CD4-positive, alpha-beta T cell (primary cell): Measurements from ENCODE around the gene ARHGEF5. TPM values are rescaled to one million over a fixed set of nuclear protein-coding genes. Genes with fewer than 3 reads are reported as not detected.

Experiments
- ATAC-seq: fragments of 200-7000 bp; cut with Tn5 transposase; one replicate; pipeline ENCODE4 v1.10.0; 2022; ENCODE audit warnings: mild to moderate bottlenecking; ENCODE audit not compliant: poor library complexity
- CTCF ChIA-PET: fragments of 350-600 bp; sonication (Branson Sonifier 250); formaldehyde crosslinking; loops from one replicate; lab custom pipeline; 2021; ENCODE audit warnings: antibody characterized with exemption, inconsistent platforms; lab: Charles Lee
- POLR2A ChIA-PET: fragments of 350-600 bp; sonication (Branson Sonifier 250); formaldehyde crosslinking; loops from one replicate; lab custom pipeline; 2021; ENCODE audit warnings: antibody characterized with exemption, inconsistent platforms; lab: Charles Lee
- DNase-seq, 14 experiments: peaks; one replicate each; pipeline ENCODE4 v3.0.0-alpha.2; 2013 to 2020; ENCODE audit warnings: mixed read lengths in 2 of 14
- H3K27ac ChIP-seq, 2 donors: one replicate each; pipeline versions ENCODE4 v1.5.1 to v1.7.0; 2013; ENCODE audit warnings: low read length in 2 of 2, low read depth in 1 of 2, mild to moderate bottlenecking in 1 of 2
- H3K27me3 ChIP-seq, 2 experiments: 1 replicate in 1 of 2; 2 replicates in 1 of 2; pipeline versions ENCODE4 v1.6.1 to v1.7.0; 2013; ENCODE audit warnings: low read length in 2 of 2, control low read depth in 1 of 2, mild to moderate bottlenecking in 1 of 2, moderate library complexity in 1 of 2; ENCODE audit not compliant: insufficient read depth in 2 of 2, control insufficient read depth in 1 of 2
- H3K36me3 ChIP-seq: one replicate; pipeline ENCODE4 v1.6.1; 2013; ENCODE audit warnings: low read length, control low read depth; ENCODE audit not compliant: insufficient read depth
- H3K4me1 ChIP-seq: one replicate; pipeline ENCODE4 v1.6.1; 2013; ENCODE audit warnings: low read length, control low read depth; ENCODE audit not compliant: insufficient read depth
- H3K4me3 ChIP-seq: one replicate; pipeline ENCODE4 v1.5.1; 2013; ENCODE audit warnings: mild to moderate bottlenecking, low read length, moderate library complexity
- H3K9me3 ChIP-seq, 2 experiments: 1 replicate in 1 of 2; 2 replicates in 1 of 2; pipeline versions ENCODE4 v1.6.1 to v1.7.0; 2013; ENCODE audit warnings: low read length in 2 of 2, mild to moderate bottlenecking in 2 of 2, control low read depth in 1 of 2, moderate library complexity in 1 of 2; ENCODE audit not compliant: control insufficient read depth in 1 of 2, insufficient read depth in 1 of 2
- H3K27ac Mint-ChIP-seq: one replicate; pipeline ENCODE4 v1.8.0; 2020; ENCODE audit warnings: mixed read lengths
- H3K27me3 Mint-ChIP-seq: one replicate; pipeline ENCODE4 v1.8.0; 2021; ENCODE audit warnings: mixed read lengths
- H3K36me3 Mint-ChIP-seq: one replicate; pipeline ENCODE4 v1.8.0; 2021; ENCODE audit warnings: low read depth, mixed read lengths
- H3K4me1 Mint-ChIP-seq: one replicate; pipeline ENCODE4 v1.8.0; 2021; ENCODE audit warnings: low read depth, mixed read lengths
- H3K4me3 Mint-ChIP-seq: one replicate; pipeline ENCODE4 v1.8.0; 2020; ENCODE audit warnings: mild to moderate bottlenecking, mixed read lengths
- H3K9me3 Mint-ChIP-seq: one replicate; pipeline ENCODE4 v1.8.0; 2020; ENCODE audit warnings: mixed read lengths
- CTCF ChIP-seq: fragments of 200-600 bp; IDR thresholded peaks from one replicate; pipeline ENCODE4 v1.8.0; 2022; ENCODE audit warnings: antibody characterized with exemption, mild to moderate bottlenecking
- intact Hi-C, 2 experiments: fragments of 100-400 bp; cut with DNase I in 1 of 2; cut with micrococcal nuclease in 1 of 2; formaldehyde crosslinking; loops; one replicate each; pipeline versions ENCODE4 v1.15.1 to v1.9.0; 2023 to 2025; cut with DNase I, micrococcal nuclease
- total RNA-seq, 174 experiments: library from RNA in 2 of 174; stranded (reverse) in 2 of 174; gene quantifications; one replicate each; pipeline ENCODE4 v1.2.3 and lab custom pipeline; 2021 to 2026

The ARHGEF5 gene
- total RNA-seq, 2 experiments from 2014 or later: 7.9 to 9.0 TPM

GRCh38 chr7:144399946-144400345 is 44.7 kb downstream of the ARHGEF5 start:
- POLR2A ChIA-PET: no interaction called here

DNA sequence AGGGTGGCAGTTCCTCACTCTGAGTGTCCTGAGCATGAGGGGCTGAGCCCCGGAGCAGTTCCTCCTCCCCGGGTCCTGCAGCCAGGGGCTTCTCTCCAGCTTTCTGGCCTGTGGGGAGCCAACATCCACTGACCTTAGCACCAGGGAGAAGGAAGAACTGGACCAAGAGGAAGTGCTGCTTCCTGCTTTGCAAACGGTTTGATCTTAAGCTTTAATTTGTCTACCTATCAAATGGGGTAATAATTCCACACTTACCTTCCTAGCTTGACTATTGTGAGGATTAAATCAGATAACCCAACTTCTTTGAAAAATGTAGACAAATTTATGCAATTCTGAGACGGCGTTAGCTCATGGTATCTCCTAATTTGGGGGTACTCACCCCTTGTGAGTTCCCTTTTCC is 46.3 kb downstream of the ARHGEF5 start:
- H3K4me3 ChIP-seq: no peak overlapping the region
- H3K36me3 ChIP-seq: no peaks in the 10 kb centered on the region
- ChIA-PET POLR2A (no interaction called here), CTCF (interaction anchor here (1.0 kb wide), 1 partner anchor 10 kb away, joined by 3 read pairs; no protein-coding TSS in a partner anchor)
- no peak overlapping the region for H3K4me3 Mint-ChIP-seq
- no peaks in the 10 kb centered on the region for H3K36me3 Mint-ChIP-seq
- no peak for TF ChIP-seq CTCF
- no peaks in the 10 kb centered on the region for H3K27me3 Mint-ChIP-seq
- ATAC-seq (no peak), DNase-seq (no peak)
- intact Hi-C loops: no loop called here
- no peaks in the 10 kb centered on the region for H3K4me1 ChIP-seq
- H3K27me3 ChIP-seq: no peaks in the 10 kb centered on the region
- no peak overlapping the region for H3K27ac ChIP-seq
- no peaks in the 10 kb centered on the region for H3K9me3 Mint-ChIP-seq
- no peak overlapping the region for H3K27ac Mint-ChIP-seq
- H3K9me3 ChIP-seq: no peaks in the 10 kb centered on the region
- H3K4me1 Mint-ChIP-seq: no peaks in the 10 kb centered on the region

More at GRCh38 chr7:144399946-144400345, 44.7 kb downstream of the ARHGEF5 start:
- Mint-ChIP-seq H3K9me3 (no peaks in the 10 kb centered on the region), H3K4me3 (no peak overlapping the region), H3K27me3 (no peaks in the 10 kb centered on the region), H3K36me3 (no peaks in the 10 kb centered on the region), H3K4me1 (no peaks in the 10 kb centered on the region), H3K27ac (no peak overlapping the region)
- CTCF ChIA-PET: no interaction called here
- no peaks in the 10 kb centered on the region for H3K36me3 ChIP-seq
- no peaks in the 10 kb centered on the region for H3K27me3 ChIP-seq
- no peaks in the 10 kb centered on the region for H3K4me1 ChIP-seq
- H3K4me3 ChIP-seq: no peak overlapping the region
- H3K27ac ChIP-seq: no peak overlapping the region
- ATAC-seq: no peak
- no peaks in the 10 kb centered on the region for H3K9me3 ChIP-seq
- no peak for DNase-seq
- TF ChIP-seq CTCF: no peak
- intact Hi-C loops: loop anchor here in 1 of 2 experiments (1.0 kb wide), 1 partner anchor 14 kb away; no protein-coding TSS in a partner anchor

- no peak for TF ChIP-seq CTCF
- Mint-ChIP-seq H3K9me3 (no peaks in the 10 kb centered on the region), H3K36me3 (no peaks in the 10 kb centered on the region), H3K27ac (no peak overlapping the region), H3K4me3 (no peak overlapping the region), H3K27me3 (peaks cover 8% of the 10 kb centered on the region), H3K4me1 (no peaks in the 10 kb centered on the region)
- no peaks in the 10 kb centered on the region for H3K4me1 ChIP-seq
- ChIA-PET POLR2A (no interaction called here), CTCF (no interaction called here)
- H3K4me3 ChIP-seq: no peak overlapping the region
- H3K9me3 ChIP-seq: no peaks in the 10 kb centered on the region
- no peak overlapping the region for H3K27ac ChIP-seq
- intact Hi-C loops: no loop called here
- no peaks in the 10 kb centered on the region for H3K27me3 ChIP-seq
- no peak for ATAC-seq
- DNase-seq: no peak
- H3K36me3 ChIP-seq: no peaks in the 10 kb centered on the region
Measured at GRCh38 chr7:144403102-144403501, 47.9 kb downstream of the ARHGEF5 start.
